ENCODE measurements around the gene WDFY3.

- TF ChIP-seq TOX (CRISPR knock-in tag; IDR thresholded peaks at IDR 0.05; ENCODE audit: borderline replicate concordance) (no peak), ZFP3 (CRISPR knock-in tag; IDR thresholded peaks at IDR 0.05) (no peak), ZNF8 (CRISPR knock-in tag; IDR thresholded peaks at IDR 0.05) (no peak), SNAI2 (CRISPR knock-in tag; IDR thresholded peaks at IDR 0.05) (no peak), TCF4 (CRISPR knock-in tag; IDR thresholded peaks at IDR 0.05; ENCODE audit: borderline replicate concordance) (no peak), PPARA (CRISPR knock-in tag; IDR thresholded peaks at IDR 0.05; ENCODE audit: borderline replicate concordance) (no peak), GLIS3 (CRISPR knock-in tag; IDR thresholded peaks at IDR 0.05) (no peak), BACH2 (CRISPR knock-in tag; IDR thresholded peaks at IDR 0.05; ENCODE audit: borderline replicate concordance) (no peak), RARB (CRISPR knock-in tag; IDR thresholded peaks at IDR 0.05) (no peak), CSDC2 (CRISPR knock-in tag; IDR thresholded peaks at IDR 0.05) (no peak), ISL1 (CRISPR knock-in tag; IDR thresholded peaks at IDR 0.05) (no peak)
- TF ChIP-seq, protein P1, sequence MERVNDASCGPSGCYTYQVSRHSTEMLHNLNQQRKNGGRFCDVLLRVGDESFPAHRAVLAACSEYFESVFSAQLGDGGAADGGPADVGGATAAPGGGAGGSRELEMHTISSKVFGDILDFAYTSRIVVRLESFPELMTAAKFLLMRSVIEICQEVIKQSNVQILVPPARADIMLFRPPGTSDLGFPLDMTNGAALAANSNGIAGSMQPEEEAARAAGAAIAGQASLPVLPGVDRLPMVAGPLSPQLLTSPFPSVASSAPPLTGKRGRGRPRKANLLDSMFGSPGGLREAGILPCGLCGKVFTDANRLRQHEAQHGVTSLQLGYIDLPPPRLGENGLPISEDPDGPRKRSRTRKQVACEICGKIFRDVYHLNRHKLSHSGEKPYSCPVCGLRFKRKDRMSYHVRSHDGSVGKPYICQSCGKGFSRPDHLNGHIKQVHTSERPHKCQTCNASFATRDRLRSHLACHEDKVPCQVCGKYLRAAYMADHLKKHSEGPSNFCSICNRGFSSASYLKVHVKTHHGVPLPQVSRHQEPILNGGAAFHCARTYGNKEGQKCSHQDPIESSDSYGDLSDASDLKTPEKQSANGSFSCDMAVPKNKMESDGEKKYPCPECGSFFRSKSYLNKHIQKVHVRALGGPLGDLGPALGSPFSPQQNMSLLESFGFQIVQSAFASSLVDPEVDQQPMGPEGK (CRISPR knock-in tag; IDR thresholded peaks at IDR 0.05; ENCODE audit: borderline replicate concordance), result no peak
- TF ChIP-seq, protein P2, sequence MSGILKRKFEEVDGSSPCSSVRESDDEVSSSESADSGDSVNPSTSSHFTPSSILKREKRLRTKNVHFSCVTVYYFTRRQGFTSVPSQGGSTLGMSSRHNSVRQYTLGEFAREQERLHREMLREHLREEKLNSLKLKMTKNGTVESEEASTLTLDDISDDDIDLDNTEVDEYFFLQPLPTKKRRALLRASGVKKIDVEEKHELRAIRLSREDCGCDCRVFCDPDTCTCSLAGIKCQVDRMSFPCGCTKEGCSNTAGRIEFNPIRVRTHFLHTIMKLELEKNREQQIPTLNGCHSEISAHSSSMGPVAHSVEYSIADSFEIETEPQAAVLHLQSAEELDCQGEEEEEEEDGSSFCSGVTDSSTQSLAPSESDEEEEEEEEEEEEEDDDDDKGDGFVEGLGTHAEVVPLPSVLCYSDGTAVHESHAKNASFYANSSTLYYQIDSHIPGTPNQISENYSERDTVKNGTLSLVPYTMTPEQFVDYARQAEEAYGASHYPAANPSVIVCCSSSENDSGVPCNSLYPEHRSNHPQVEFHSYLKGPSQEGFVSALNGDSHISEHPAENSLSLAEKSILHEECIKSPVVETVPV (CRISPR knock-in tag; IDR thresholded peaks at IDR 0.05), result no peak
Observed at GRCh38 chr4:84648178-84648577, 318.3 kb downstream of the WDFY3 start.

All from SK-N-SH treated with all-trans-retinoic acid at 6 μM for 48 hours (cell line).